ENCODE measurements around the gene CGB7. TPM values are rescaled to one million over a fixed set of nuclear protein-coding genes. Genes with fewer than 3 reads are reported as not detected.

Gene CGB7
- total and polyA plus RNA-seq, 10 of the 15 experiments (the other 5 are each of a cell fraction or from before 2014, with no cell fraction given), result 0.06 TPM; not detected in 9

DNA sequence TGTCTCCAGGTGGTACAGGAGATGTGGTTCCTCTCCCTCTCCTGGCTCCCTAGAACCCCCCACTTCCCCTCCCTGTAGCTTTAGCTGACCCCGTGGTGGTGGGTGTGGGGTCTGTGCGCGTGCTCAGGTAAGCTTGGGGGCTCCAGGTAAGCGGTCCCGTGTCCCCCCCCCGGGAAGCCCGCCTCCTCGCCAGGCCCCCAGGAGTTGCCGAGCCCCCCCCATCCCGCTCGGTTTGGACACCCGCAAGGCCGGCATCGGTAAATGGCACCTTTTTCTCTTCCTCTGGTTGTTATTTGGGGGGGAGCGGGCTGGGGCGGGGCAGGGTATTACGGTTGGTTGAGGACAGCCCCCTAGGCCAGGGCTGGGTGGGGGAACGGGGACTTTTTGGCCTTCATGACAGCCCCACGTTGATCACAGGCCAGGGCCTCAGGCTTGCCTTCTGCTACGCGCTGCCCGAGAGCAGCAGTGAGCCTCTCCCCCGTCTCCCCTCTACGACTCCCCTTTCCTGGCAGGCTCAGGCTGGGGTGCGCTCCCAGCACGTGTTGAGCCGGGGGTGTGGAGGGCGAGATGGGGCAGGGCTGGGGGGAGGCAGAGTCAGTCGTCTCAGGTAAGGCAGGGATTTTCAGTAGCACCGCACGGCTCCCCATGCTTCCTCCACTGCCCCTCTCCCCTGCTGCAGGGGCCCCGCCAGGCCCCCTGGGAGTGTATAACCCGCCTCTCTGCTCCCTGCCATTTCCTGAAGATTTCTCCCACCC, 46.0 kb upstream of the CGB7 start:
- Histone ChIP-seq H3K27me3 (replicated peaks in 1 of 2; ENCODE audit: control insufficient read depth in 2 of 2, insufficient read depth in 2 of 2, low read length in 1 of 2) (no peaks in the 10 kb centered on the region), H3K4me2 (ENCODE audit: control insufficient read depth, insufficient read depth) (no peak overlapping the region), H2AFZ (ENCODE audit: control insufficient read depth, low read depth, low read length) (no peak overlapping the region), H3K4me1 (ENCODE audit: control insufficient read depth, insufficient read depth, low read length) (no peaks in the 10 kb centered on the region), H3K79me2 (ENCODE audit: control insufficient read depth, insufficient read depth, low read length) (no peaks in the 10 kb centered on the region; the same call in 1 of the 2 replicates), H3K36me3 (ENCODE audit: control insufficient read depth in 2 of 2, insufficient read depth in 2 of 2, low read length in 1 of 2) (peaks cover 13 to 60% of the 10 kb centered on the region in 2 experiments), H3K4me3 (no peak overlapping the region), H4K20me1 (ENCODE audit: control insufficient read depth, insufficient read depth) (no peaks in the 10 kb centered on the region), H3K9me3 (replicated peaks; ENCODE audit: control insufficient read depth, insufficient read depth, low read length) (no peaks in the 10 kb centered on the region), H3K9ac (ENCODE audit: control insufficient read depth, insufficient read depth, low read length) (no peak overlapping the region), H3K27ac (ENCODE audit: control insufficient read depth, insufficient read depth) (no peak overlapping the region)
- ChIA-PET RAD21 (ENCODE audit: unreplicated experiment) (no interaction called here), CTCF (interaction anchor here (1.4 kb wide), 1 partner anchor 95 kb away, joined by 5 read pairs; no protein-coding TSS in a partner anchor), SMC1A (ENCODE audit: uncharacterized antibody, unreplicated experiment) (interaction anchor here (0.6 kb wide), 1 partner anchor 114 kb away, joined by 3 read pairs; no protein-coding TSS in a partner anchor), POLR2A (no interaction called here)
- 86% methylated on average over 24 of the region's 33 CpGs for WGBS (ENCODE audit: insufficient coverage, insufficient replicate concordance, low lambda C conversion rate, missing lambda C conversion rate)
- ATAC-seq, result no peak
- in situ Hi-C loops (cut with MboI), result no loop called here
- TSS peak; percentile 15 for BruUV-seq (replicated peaks)
- DNase-seq (ENCODE audit: low read depth, low spot score), result no peak
- no peak for FAIRE-seq
- no peak for TF ChIP-seq NFIC (IDR thresholded peaks at IDR 0.05; ENCODE audit: low read depth, low read length)
- TF ChIP-seq POLR2A (IDR thresholded peaks at IDR 0.05; ENCODE audit: low read depth, low read length), result peak; percentile 7; the same call in 1 of the 2 replicates
- intact Hi-C loops (cut with micrococcal nuclease; ENCODE audit: unreplicated experiment), result no loop called here

DNA sequence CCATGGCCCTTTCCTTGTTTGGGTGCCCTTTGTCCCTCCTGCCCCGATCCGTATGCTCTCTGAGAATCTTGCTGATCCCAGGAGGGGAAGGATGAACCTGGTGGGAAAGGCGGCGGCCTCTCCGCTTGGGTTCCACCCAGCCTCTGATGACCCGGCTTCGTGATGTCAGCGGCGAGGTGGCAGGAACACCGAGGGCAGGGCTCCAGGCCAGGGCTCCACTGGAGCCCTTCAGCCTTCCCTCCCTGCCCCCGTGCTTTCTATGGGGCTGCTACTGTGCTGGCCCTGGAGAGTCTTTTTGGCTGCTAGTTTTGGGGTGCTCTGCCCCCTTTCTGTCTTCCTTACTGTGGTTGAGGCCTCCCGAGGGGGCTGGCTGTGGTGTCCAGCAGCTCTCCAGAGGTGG, 44.8 kb upstream of the CGB7 start:
- no peak overlapping the region for H3K4me3 ChIP-seq
- RAD21 ChIA-PET (ENCODE audit: unreplicated experiment), result no interaction called here
- no peak overlapping the region for H2AFZ ChIP-seq (ENCODE audit: control insufficient read depth, low read depth, low read length)
- H3K36me3 ChIP-seq (ENCODE audit: control insufficient read depth in 2 of 2, insufficient read depth in 2 of 2, low read length in 1 of 2), result peaks cover 13 to 54% of the 10 kb centered on the region in 2 experiments
- no peak overlapping the region for H3K27ac ChIP-seq (ENCODE audit: control insufficient read depth, insufficient read depth)
- peaks cover 3% of the 10 kb centered on the region; the same call in 1 of the 2 replicates for H4K20me1 ChIP-seq (ENCODE audit: control insufficient read depth, insufficient read depth)
- H3K9me3 ChIP-seq (replicated peaks; ENCODE audit: control insufficient read depth, insufficient read depth, low read length), result no peaks in the 10 kb centered on the region
- TF ChIP-seq HCFC1 (IDR thresholded peaks at IDR 0.05; ENCODE audit: low read length) (no peak), NR2C1 (IDR thresholded peaks at IDR 0.05) (no peak), SMARCA5 (IDR thresholded peaks at IDR 0.05) (no peak), POLR2AphosphoS5 (IDR thresholded peaks at IDR 0.05; ENCODE audit: low read length) (0 out of 2 replicates have a peak, but pooled peaks have one; percentile 11), POLR2A (IDR thresholded peaks at IDR 0.05; ENCODE audit: low read depth, low read length) (0 out of 2 replicates have a peak, but pooled peaks have one; percentile 25), CEBPB (IDR thresholded peaks at IDR 0.05; ENCODE audit: borderline replicate concordance in 1 of 2, low read depth in 2 of 2, low read length in 2 of 2) (no peak), LARP7 (IDR thresholded peaks at IDR 0.05) (no peak), YY1 (IDR thresholded peaks at IDR 0.05; ENCODE audit: low read depth, low read length) (no peak), BCL11A (IDR thresholded peaks at IDR 0.05; ENCODE audit: low read depth, low read length) (no peak)
- TF ChIP-seq, protein P1, sequence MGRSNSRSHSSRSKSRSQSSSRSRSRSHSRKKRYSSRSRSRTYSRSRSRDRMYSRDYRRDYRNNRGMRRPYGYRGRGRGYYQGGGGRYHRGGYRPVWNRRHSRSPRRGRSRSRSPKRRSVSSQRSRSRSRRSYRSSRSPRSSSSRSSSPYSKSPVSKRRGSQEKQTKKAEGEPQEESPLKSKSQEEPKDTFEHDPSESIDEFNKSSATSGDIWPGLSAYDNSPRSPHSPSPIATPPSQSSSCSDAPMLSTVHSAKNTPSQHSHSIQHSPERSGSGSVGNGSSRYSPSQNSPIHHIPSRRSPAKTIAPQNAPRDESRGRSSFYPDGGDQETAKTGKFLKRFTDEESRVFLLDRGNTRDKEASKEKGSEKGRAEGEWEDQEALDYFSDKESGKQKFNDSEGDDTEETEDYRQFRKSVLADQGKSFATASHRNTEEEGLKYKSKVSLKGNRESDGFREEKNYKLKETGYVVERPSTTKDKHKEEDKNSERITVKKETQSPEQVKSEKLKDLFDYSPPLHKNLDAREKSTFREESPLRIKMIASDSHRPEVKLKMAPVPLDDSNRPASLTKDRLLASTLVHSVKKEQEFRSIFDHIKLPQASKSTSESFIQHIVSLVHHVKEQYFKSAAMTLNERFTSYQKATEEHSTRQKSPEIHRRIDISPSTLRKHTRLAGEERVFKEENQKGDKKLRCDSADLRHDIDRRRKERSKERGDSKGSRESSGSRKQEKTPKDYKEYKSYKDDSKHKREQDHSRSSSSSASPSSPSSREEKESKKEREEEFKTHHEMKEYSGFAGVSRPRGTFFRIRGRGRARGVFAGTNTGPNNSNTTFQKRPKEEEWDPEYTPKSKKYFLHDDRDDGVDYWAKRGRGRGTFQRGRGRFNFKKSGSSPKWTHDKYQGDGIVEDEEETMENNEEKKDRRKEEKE (IDR thresholded peaks at IDR 0.05), result no peak
- ATAC-seq, result no peak
- H3K9ac ChIP-seq (ENCODE audit: control insufficient read depth, insufficient read depth, low read length), result no peak overlapping the region
- no peaks in the 10 kb centered on the region; the same call in 1 of the 2 replicates for H3K79me2 ChIP-seq (ENCODE audit: control insufficient read depth, insufficient read depth, low read length)
- no peak for FAIRE-seq
- H3K4me1 ChIP-seq (ENCODE audit: control insufficient read depth, insufficient read depth, low read length), result no peaks in the 10 kb centered on the region
- H3K4me2 ChIP-seq (ENCODE audit: control insufficient read depth, insufficient read depth), result no peak overlapping the region
- BruUV-seq (replicated peaks), result no TSS peak
- CTCF ChIA-PET, result interaction anchor here (1.4 kb wide), 1 partner anchor 97 kb away, joined by 5 read pairs; no protein-coding TSS in a partner anchor
- SMC1A ChIA-PET (ENCODE audit: uncharacterized antibody, unreplicated experiment), result no interaction called here
- H3K27me3 ChIP-seq (replicated peaks in 1 of 2; ENCODE audit: control insufficient read depth in 2 of 2, insufficient read depth in 2 of 2, low read length in 1 of 2), result no peaks in the 10 kb centered on the region
- DNase-seq (ENCODE audit: low read depth, low spot score), result no peak
- intact Hi-C loops (cut with micrococcal nuclease; ENCODE audit: unreplicated experiment), result no loop called here
- WGBS (ENCODE audit: insufficient coverage, insufficient replicate concordance, low lambda C conversion rate, missing lambda C conversion rate), result 99% methylated on average over 12 of the region's 12 CpGs
- in situ Hi-C loops (cut with MboI), result no loop called here
- POLR2A ChIA-PET, result no interaction called here

Measured in GM12878 (cell line).